Body of pancreas (tissue), 4 donors: ENCODE measurements around the gene PPP1R15B. TPM values are rescaled to one million over a fixed set of nuclear protein-coding genes. Genes with fewer than 3 reads are reported as not detected.
"Not testable (repeated sequence)": the region's sequence is repeated elsewhere in the genome, so short reads cannot be mapped to it uniquely, and the experiment has no call there.

Source experiments
- ATAC-seq: fragments of 150-250 bp; one replicate; pipeline ENCODE4 v1.9.1; 2016
- DNase-seq, 4 donors: peaks; one replicate each; pipeline ENCODE4 v3.0.0-alpha.2; 2019
- H3K27ac ChIP-seq, 4 donors: fragments of 200-600 bp; sonication (generic); 1 replicate in 3 of 4; 2 replicates in 1 of 4; pipeline versions ENCODE4 v1.5.1 to v1.6.1; 2016 to 2019; ENCODE audit warnings: mild to moderate bottlenecking in 1 of 4, mixed read lengths in 1 of 4, moderate library complexity in 1 of 4
- H3K27me3 ChIP-seq, 2 donors: fragments of 200-600 bp; sonication (generic); one replicate each; pipeline ENCODE4 v1.6.0; 2016; ENCODE audit warnings: mild to moderate bottlenecking in 1 of 2
- H3K36me3 ChIP-seq, 2 donors: fragments of 200-600 bp; sonication (generic); replicated peaks in 1 of 2; 2 replicates each; pipeline ENCODE4 v1.5.1; 2016; ENCODE audit warnings: low read depth in 2 of 2; ENCODE audit not compliant: insufficient read depth in 1 of 2
- H3K4me1 ChIP-seq: fragments of 200-600 bp; sonication (generic); one replicate; pipeline ENCODE4 v1.6.0; 2016
- H3K4me3 ChIP-seq, 2 donors: fragments of 200-600 bp; sonication (generic); 1 replicate in 1 of 2; 2 replicates in 1 of 2; pipeline ENCODE4 v1.5.1; 2016 to 2019
- H3K9me3 ChIP-seq, 3 donors: fragments of 200-600 bp; sonication (generic); 1 replicate in 2 of 3; 2 replicates in 1 of 3; pipeline ENCODE4 v1.5.1; 2016
- POLR2A ChIP-seq, 3 donors: fragments of 450-650 bp; IDR thresholded peaks; one replicate each; pipeline ENCODE4 v1.6.1; 2016; ENCODE audit warnings: antibody characterized with exemption in 3 of 3, mild to moderate bottlenecking in 2 of 3
- WGBS, 2 donors: methylation state at CpG; one replicate each; pipeline ENCODE4 v1.1.5; 2017; 5-methylcytosine and 5-hydroxymethylcytosine counted together
- intact Hi-C: fragments of 100-400 bp; cut with DNase I; formaldehyde crosslinking; loops from one replicate; pipeline ENCODE4 v1.15.1; 2023
- total RNA-seq, 2 donors: library from RNA; depleted of rRNA; stranded (reverse); fragments of >200 nt; gene quantifications; one replicate each; pipeline ENCODE4 v1.1.0, GENCODE V29; 2016
- TF ChIP-seq, protein P1 (sequence below), 7 experiments: fragments of 450-650 bp in 4 of 7; fragments of 200-600 bp in 3 of 7; sonication (generic) in 3 of 7; IDR thresholded peaks; one replicate each; pipeline ENCODE4 v1.5.1; 2016 to 2019; ENCODE audit warnings: antibody characterized with exemption in 7 of 7

Gene PPP1R15B
- total RNA-seq, 2 donors from 2014 or later, result 32.9 to 34.3 TPM

DNA sequence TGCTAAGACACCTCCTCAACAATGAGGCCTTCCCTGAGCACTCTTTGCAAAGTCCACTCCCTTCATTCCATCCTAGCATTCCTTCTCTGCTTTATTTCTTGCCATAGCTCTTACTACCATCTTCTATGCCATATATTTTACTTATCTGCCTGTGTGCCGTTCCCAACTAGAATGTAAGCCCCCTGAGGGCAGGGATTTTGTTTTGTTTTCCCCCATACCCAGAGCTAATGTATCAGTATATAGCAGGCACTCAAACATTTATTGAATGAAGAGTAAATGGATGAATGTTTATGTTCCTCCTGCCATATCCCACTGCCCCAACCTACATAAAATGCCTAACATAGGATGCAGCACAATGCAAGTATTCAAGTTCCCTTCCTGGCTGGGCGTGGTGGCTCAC, 14.9 kb upstream of the PPP1R15B start:
- no peaks in the 10 kb centered on the region for H3K4me1 ChIP-seq
- H3K27me3 ChIP-seq, result no peaks in the 10 kb centered on the region
- WGBS, 2 donors, result 92 to 98% methylated on average over 2 of the region's 2 CpGs
- no peak overlapping the region for H3K4me3 ChIP-seq
- H3K36me3 ChIP-seq, result peaks cover 0 to 1% of the 10 kb centered on the region in 2 donors
- H3K9me3 ChIP-seq, result no peaks in the 10 kb centered on the region
- DNase-seq (no peak), ATAC-seq (no peak)
- TF ChIP-seq, protein P1, sequence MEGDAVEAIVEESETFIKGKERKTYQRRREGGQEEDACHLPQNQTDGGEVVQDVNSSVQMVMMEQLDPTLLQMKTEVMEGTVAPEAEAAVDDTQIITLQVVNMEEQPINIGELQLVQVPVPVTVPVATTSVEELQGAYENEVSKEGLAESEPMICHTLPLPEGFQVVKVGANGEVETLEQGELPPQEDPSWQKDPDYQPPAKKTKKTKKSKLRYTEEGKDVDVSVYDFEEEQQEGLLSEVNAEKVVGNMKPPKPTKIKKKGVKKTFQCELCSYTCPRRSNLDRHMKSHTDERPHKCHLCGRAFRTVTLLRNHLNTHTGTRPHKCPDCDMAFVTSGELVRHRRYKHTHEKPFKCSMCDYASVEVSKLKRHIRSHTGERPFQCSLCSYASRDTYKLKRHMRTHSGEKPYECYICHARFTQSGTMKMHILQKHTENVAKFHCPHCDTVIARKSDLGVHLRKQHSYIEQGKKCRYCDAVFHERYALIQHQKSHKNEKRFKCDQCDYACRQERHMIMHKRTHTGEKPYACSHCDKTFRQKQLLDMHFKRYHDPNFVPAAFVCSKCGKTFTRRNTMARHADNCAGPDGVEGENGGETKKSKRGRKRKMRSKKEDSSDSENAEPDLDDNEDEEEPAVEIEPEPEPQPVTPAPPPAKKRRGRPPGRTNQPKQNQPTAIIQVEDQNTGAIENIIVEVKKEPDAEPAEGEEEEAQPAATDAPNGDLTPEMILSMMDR (IDR thresholded peaks at IDR 0.05), result no peak
- TF ChIP-seq POLR2A (IDR thresholded peaks at IDR 0.05), result no peak
- intact Hi-C loops, result no loop called here
- no peak overlapping the region for H3K27ac ChIP-seq

DNA sequence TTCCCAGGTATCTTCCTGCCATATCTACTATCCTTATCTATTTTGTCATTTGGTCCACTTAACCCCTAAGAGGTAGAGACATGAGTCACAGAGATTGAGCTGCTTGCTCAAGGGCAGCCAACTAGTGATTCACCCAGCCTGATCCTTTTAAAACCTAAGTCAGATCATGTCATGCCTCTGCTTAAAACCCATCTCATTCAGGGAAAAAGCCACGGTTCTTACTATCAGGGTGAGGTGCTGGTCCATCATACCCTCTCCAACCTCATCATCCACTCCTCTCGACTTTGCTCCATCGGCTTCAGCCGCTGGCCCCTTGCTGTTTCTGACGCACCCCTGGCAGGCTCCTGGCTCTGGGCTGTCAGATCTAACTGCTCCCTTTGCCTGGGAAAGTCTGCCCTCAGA, 14.4 kb upstream of the PPP1R15B start:
- no peak for DNase-seq
- no peaks in the 10 kb centered on the region for H3K27me3 ChIP-seq
- H3K27ac ChIP-seq, result no peak overlapping the region
- H3K4me1 ChIP-seq, result no peaks in the 10 kb centered on the region
- no peak for TF ChIP-seq POLR2A (IDR thresholded peaks at IDR 0.05)
- TF ChIP-seq, protein P1 (IDR thresholded peaks at IDR 0.05), result no peak
- peaks cover 0 to 1% of the 10 kb centered on the region in 2 donors for H3K36me3 ChIP-seq
- intact Hi-C loops, result no loop called here
- 90 to 97% methylated on average over 5 of the region's 5 CpGs for WGBS, 2 donors
- no peak overlapping the region for H3K4me3 ChIP-seq
- ATAC-seq, result no peak
- H3K9me3 ChIP-seq, result no peaks in the 10 kb centered on the region

DNA sequence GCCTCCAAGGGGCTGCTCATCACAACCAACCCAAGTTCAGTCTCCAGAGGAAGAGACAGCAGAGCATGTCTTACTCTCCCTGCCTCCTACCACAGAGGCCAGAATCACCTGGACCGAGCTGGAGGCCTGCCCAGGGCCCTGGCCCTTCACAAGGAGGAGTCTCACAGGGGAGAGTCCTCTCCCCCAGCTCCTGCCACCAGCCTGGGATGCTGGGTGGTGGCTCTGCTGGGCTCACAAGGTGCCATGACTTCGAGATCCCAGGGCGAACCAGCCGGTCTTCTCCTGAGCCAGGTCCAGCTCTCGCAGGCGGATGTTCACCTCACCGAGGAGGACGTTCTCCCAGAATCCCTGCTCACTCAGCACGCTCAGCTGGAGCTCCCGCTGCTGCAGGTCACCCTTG, 13.0 kb upstream of the PPP1R15B start:
- intact Hi-C loops, result no loop called here
- 91% methylated on average over 10 of the region's 10 CpGs; no CpG with 5 or more reads in 1 of the 2 donors for WGBS, 2 donors
- Histone ChIP-seq H3K27me3 (no peaks in the 10 kb centered on the region), H3K36me3 (peaks cover 0 to 1% of the 10 kb centered on the region in 2 donors), H3K4me1 (peaks cover 10% of the 10 kb centered on the region), H3K27ac (no peak overlapping the region), H3K9me3 (no peaks in the 10 kb centered on the region), H3K4me3 (no peak overlapping the region)
- no peak for ATAC-seq
- TF ChIP-seq, protein P1 (IDR thresholded peaks at IDR 0.05), result no peak
- TF ChIP-seq POLR2A (IDR thresholded peaks at IDR 0.05), result no peak
- no peak for DNase-seq

DNA sequence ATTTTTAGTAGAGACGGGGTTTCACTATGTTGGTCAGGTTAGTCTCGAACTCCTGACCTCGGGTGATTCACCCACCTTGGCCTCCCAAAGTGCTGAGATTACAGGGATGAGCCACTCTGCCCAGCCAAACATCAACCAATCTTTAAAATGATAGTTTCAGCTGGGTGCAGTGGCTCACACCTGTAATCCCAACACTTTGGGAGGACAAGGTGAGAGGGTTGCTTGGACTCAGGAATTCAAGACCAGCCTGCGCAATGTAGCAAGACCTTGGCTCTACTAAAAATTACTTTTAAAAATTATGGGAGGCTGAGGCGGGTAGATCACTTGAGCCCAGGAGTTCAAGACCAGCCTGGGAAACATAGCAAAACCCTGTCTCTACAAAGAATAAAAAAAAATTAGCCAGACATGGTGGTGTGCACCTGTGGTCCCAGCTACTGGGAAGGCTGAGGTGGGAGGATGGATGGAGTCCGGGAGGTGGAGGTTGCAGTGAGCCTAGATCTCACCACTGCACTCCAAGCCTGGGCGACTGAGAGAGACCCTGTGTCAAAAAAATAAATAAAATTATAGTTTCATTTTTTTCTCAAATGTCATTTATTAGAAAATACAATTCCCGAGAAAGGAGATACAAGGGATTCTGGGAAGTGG, 10.6 kb upstream of the PPP1R15B start:
- H3K4me3 ChIP-seq, H3K27ac ChIP-seq, H3K9me3 ChIP-seq, DNase-seq, H3K36me3 ChIP-seq, ATAC-seq, intact Hi-C loops, H3K27me3 ChIP-seq: not testable (repeated sequence)
- H3K4me1 ChIP-seq, result peaks cover 34% of the 10 kb centered on the region
- 92% methylated on average over 8 of the region's 8 CpGs for WGBS, 2 donors

DNA sequence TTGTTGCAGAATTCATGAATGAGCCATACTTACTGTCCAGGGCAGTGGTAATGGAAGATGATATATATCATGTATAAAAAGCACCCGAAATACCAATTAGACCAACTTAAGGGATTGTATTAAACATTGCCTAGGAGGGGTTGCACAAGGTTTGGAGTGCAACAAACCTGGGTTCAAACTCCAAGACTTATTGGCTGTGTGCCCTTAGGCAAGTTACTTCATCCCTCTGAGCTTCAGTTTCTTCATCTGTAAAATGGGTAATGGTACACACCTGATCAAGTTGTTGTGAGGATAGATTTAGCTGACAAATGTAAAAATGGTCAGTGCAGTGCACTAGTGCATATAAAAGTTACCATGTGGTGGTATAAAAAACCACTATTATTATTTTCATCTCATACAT, 9.8 kb upstream of the PPP1R15B start:
- no peak overlapping the region for H3K27ac ChIP-seq
- TF ChIP-seq POLR2A (IDR thresholded peaks at IDR 0.05), result no peak
- TF ChIP-seq, protein P1 (IDR thresholded peaks at IDR 0.05), result no peak
- DNase-seq (no peak), ATAC-seq (no peak)
- intact Hi-C loops, result no loop called here
- H3K27me3 ChIP-seq, result no peaks in the 10 kb centered on the region
- H3K36me3 ChIP-seq, result peaks cover 0 to 1% of the 10 kb centered on the region in 2 donors
- peaks cover 37% of the 10 kb centered on the region for H3K4me1 ChIP-seq
- 100% methylated on average over 1 of the region's 1 CpG for WGBS, 2 donors
- H3K9me3 ChIP-seq, result no peaks in the 10 kb centered on the region
- H3K4me3 ChIP-seq, result no peak overlapping the region
